ENCODE results near the gene HRK. TPM values are rescaled to one million over a fixed set of nuclear protein-coding genes. Genes with fewer than 3 reads are reported as not detected.
A peak's percentile ranks its signal among the peaks of the same experiment; 100 is the strongest.

HRK gene
- total RNA-seq, 1 donor from 2014 or later, result 2.1 TPM

GRCh38 chr12:116813271-116814041 is 67.8 kb downstream of the HRK start:
- DNase-seq (ENCODE audit: low read depth) (peak; percentile 11), FAIRE-seq (no peak)
- Histone ChIP-seq H3K27me3 (ENCODE audit: insufficient read depth, low read length) (no peaks in the 10 kb centered on the region), H3K9me3 (ENCODE audit: insufficient read depth, low read depth, low read length) (no peaks in the 10 kb centered on the region), H3K36me3 (ENCODE audit: insufficient read depth, low read length) (no peaks in the 10 kb centered on the region), H3K27ac (ENCODE audit: low read depth, low read length) (no peak overlapping the region), H3K4me2 (ENCODE audit: low read length) (no peak overlapping the region), H3K9ac (ENCODE audit: low read length) (no peak overlapping the region), H3K4me1 (ENCODE audit: insufficient read depth, low read length) (peaks cover 3% of the 10 kb centered on the region), H2AFZ (ENCODE audit: low read depth, low read length) (no peak overlapping the region), H4K20me1 (ENCODE audit: insufficient read depth, low read length) (no peaks in the 10 kb centered on the region), H3K79me2 (ENCODE audit: insufficient read depth, low read length) (no peaks in the 10 kb centered on the region), H3K4me3 (ENCODE audit: insufficient read depth, low read depth, low read length) (no peak overlapping the region)
- Mint-ChIP-seq H3K9me3 (ENCODE audit: unreplicated experiment) (no peaks in the 10 kb centered on the region), H3K36me3 (ENCODE audit: low read depth, unreplicated experiment) (no peaks in the 10 kb centered on the region), H3K27ac (ENCODE audit: unreplicated experiment) (no peak overlapping the region), H3K4me3 (ENCODE audit: unreplicated experiment) (peak overlapping the region; percentile 43), H3K27me3 (ENCODE audit: low read depth, unreplicated experiment) (no peaks in the 10 kb centered on the region), H3K4me1 (ENCODE audit: low read depth, unreplicated experiment) (peaks cover 3% of the 10 kb centered on the region)
- TF ChIP-seq, protein P1, sequence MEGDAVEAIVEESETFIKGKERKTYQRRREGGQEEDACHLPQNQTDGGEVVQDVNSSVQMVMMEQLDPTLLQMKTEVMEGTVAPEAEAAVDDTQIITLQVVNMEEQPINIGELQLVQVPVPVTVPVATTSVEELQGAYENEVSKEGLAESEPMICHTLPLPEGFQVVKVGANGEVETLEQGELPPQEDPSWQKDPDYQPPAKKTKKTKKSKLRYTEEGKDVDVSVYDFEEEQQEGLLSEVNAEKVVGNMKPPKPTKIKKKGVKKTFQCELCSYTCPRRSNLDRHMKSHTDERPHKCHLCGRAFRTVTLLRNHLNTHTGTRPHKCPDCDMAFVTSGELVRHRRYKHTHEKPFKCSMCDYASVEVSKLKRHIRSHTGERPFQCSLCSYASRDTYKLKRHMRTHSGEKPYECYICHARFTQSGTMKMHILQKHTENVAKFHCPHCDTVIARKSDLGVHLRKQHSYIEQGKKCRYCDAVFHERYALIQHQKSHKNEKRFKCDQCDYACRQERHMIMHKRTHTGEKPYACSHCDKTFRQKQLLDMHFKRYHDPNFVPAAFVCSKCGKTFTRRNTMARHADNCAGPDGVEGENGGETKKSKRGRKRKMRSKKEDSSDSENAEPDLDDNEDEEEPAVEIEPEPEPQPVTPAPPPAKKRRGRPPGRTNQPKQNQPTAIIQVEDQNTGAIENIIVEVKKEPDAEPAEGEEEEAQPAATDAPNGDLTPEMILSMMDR (IDR thresholded peaks at IDR 0.05; ENCODE audit: insufficient read depth, low read depth, low read length), result no peak

GRCh38 chr12:116812238-116812637 is 69.0 kb downstream of the HRK start:
- no peaks in the 10 kb centered on the region for H3K27me3 Mint-ChIP-seq (ENCODE audit: low read depth, unreplicated experiment)
- no peak for TF ChIP-seq EZH2 (IDR thresholded peaks at IDR 0.05; ENCODE audit: insufficient read depth, low read length)
- TF ChIP-seq, protein P1 (IDR thresholded peaks at IDR 0.05; ENCODE audit: insufficient read depth, low read depth, low read length), result no peak
- H3K9me3 Mint-ChIP-seq (ENCODE audit: unreplicated experiment), result no peaks in the 10 kb centered on the region
- Histone ChIP-seq H3K79me2 (ENCODE audit: insufficient read depth, low read length) (no peaks in the 10 kb centered on the region), H3K27ac (ENCODE audit: low read depth, low read length) (no peak overlapping the region), H3K27me3 (ENCODE audit: insufficient read depth, low read length) (no peaks in the 10 kb centered on the region), H4K20me1 (ENCODE audit: insufficient read depth, low read length) (no peaks in the 10 kb centered on the region), H3K4me2 (ENCODE audit: low read length) (no peak overlapping the region), H3K36me3 (ENCODE audit: insufficient read depth, low read length) (no peaks in the 10 kb centered on the region), H3K9me3 (ENCODE audit: insufficient read depth, low read depth, low read length) (no peaks in the 10 kb centered on the region), H3K9ac (ENCODE audit: low read length) (no peak overlapping the region), H2AFZ (ENCODE audit: low read depth, low read length) (no peak overlapping the region), H3K4me1 (ENCODE audit: insufficient read depth, low read length) (no peaks in the 10 kb centered on the region), H3K4me3 (ENCODE audit: insufficient read depth, low read depth, low read length) (no peak overlapping the region)
- H3K36me3 Mint-ChIP-seq (ENCODE audit: low read depth, unreplicated experiment), result no peaks in the 10 kb centered on the region
- no peak for FAIRE-seq
- H3K4me1 Mint-ChIP-seq (ENCODE audit: low read depth, unreplicated experiment), result no peaks in the 10 kb centered on the region
- H3K4me3 Mint-ChIP-seq (ENCODE audit: unreplicated experiment), result no peak overlapping the region
- DNase-seq (ENCODE audit: low read depth), result no peak
- H3K27ac Mint-ChIP-seq (ENCODE audit: unreplicated experiment), result no peak overlapping the region

Measured in astrocyte (in vitro differentiated cells and primary cell).